Stimulated activated CD4-positive, alpha-beta T cell treated with anti-CD3 and anti-CD28 coated beads, TNF-alpha, amount 100 ng/mL, for 1 hour (primary cell): ENCODE measurements around the gene CMTM7.
"Not testable (repeated sequence)": the region's sequence is repeated elsewhere in the genome, so short reads cannot be mapped to it uniquely, and the experiment has no call there.

ENCODE experiments used
- DNase-seq, 3 donors: peaks; one replicate each; pipeline ENCODE4 v3.0.0-alpha.2; 2020; ENCODE audit warnings: low read depth in 3 of 3, low spot score in 1 of 3

CMTM7 gene

DNA sequence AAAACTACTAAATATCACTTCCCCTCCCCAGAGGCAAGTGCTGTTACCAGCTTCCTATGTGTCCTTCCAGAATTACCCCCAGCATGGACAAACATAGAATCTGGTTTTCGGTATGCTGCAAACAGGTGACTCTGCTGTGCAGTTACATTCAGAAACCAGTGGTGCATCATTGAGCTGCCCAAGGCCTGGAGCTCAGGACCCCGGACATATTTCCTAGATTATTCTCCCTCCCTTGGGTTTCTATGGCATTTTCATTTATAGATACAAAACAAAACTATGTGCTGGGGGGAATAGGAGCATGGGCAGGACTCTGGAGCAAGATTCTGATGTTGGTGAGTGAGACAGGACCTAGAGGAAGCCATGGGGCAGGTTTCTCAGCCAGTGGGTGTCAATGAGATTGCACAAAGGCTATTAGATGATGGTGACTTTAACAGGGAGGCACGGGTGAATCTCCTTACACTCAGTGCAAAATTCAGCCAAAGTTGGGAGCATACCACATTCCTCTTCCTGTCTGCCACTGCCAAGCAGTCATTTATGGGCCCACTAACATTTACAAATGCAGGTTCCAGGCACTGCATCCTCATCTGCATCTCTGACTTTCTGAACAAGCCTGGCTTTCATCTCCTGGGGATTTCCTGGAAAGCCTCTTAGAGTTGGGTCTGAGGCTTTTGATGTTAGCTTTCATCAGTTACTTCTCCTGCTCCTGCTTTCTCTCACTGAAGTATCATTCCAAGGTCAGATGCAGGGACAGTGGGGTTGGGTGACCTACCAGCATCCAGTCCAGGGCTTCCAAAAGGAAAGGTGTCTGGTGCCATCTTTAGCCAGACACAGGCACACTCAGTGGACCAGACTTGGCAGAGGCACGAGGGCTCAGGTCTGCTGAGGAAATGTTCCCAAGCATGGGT lies 44.5 kb downstream of the CMTM7 start:
- no peak for DNase-seq

DNA sequence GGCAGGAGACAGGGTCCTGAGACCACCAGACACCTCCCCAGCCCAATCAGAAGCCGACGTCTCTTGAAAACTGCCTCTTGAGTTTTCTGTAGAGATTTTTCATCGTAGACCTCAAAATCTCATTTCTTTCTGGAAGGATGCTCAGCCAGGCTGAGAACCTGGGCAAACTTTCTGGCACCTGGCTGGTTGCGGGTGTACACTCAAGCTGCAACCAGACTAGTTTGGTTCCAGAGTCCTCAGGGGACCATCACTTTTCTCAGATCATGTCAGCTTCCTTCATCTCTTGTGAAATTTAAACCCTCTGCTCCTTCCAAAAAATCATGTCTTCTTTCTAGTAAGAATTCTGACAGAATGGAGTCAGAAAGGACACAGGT lies 45.1 kb downstream of the CMTM7 start:
- DNase-seq: no peak

DNA sequence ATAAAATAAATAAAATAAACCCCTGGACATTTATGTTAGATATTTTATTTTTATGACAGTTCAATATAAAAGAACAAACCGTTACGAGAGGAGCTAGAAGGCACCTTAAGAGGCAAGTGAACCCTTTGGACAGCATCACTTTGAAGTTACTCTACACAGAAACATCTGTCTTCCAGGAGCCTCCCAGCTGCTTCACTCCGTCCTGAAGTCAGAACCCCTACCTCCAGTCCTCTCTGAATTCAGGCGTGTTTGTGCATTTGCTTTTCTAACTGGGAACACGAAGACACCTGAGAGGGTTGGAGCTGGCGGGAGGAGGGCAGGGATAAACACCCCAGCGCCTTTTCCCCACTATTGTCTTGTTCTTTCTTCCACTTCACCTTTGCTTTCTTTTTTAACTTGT lies 46.2 kb downstream of the CMTM7 start:
- DNase-seq: no peak

GRCh38 chr3:32438596-32439344 lies 47.1 kb downstream of the CMTM7 start:
- no peak for DNase-seq

- not testable (repeated sequence) for DNase-seq
These were observed 47.8 kb downstream of the CMTM7 start for GRCh38 chr3:32439421-32439820.

DNA sequence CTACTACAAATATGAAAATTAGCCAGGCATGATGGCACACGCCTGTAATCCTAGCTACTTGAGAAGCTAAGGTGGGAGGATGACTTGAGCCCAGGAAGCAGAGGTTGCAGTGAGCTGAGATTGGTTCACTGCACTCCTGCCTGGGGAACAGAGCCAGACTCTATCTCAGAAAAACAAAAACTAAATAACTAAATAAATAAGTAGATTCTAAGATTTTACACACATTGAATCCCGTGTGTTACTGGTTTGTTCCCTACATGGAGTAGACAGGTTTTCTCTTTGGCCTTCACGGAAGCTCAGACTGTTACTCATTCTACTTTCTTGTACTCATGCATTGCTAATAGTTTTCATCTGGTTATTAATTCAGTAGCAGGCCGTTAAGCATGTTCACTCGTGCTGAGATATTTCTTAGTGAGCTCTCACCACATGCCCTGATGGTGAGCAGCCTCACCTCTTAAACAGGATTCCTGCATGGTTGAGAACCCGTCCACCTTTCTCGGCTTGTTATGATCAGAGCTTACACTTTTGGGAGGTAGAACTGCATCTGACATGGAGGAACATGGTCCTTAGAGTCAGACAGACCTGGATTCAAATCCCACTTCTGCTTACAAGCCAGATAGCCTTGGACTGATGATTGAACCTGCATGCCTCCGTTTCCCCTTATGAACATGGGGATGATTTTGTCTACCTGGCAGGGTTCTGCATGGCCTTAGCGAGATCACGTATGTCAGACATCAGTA lies 49.1 kb downstream of the CMTM7 start:
- no peak for DNase-seq

GRCh38 chr3:32442766-32443165 lies 51.1 kb downstream of the CMTM7 start:
- no peak for DNase-seq

DNA sequence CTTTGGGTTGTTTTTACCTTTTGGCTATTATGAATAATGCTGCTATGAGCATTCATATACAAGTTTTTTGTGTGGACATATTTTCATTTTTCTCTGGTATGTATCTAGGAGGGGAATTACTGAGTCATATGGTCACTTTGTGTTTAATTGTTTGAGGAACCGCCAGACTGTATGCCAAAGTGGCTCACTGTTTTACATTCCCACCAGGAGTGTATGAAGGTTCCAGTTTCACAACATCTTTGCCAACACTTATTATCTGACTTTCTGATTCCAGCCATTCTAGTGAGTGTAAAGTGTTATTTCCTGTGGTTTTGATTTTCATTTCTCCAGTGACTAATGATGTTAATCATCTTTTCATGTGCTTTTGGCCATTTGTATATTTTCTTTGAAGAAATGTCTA lies 51.8 kb downstream of the CMTM7 start:
- DNase-seq: no peak

- DNase-seq: no peak
These were observed 56.3 kb downstream of the CMTM7 start for GRCh38 chr3:32447865-32448400.

- no peak for DNase-seq
These were observed 57.2 kb downstream of the CMTM7 start for GRCh38 chr3:32448686-32449474.

GRCh38 chr3:32449691-32450090 lies 58.0 kb downstream of the CMTM7 start:
- no peak for DNase-seq

- no peak for DNase-seq
These were observed 58.8 kb downstream of the CMTM7 start for GRCh38 chr3:32450426-32450825.

- DNase-seq: no peak
These were observed 59.5 kb downstream of the CMTM7 start for GRCh38 chr3:32450992-32451659.

DNA sequence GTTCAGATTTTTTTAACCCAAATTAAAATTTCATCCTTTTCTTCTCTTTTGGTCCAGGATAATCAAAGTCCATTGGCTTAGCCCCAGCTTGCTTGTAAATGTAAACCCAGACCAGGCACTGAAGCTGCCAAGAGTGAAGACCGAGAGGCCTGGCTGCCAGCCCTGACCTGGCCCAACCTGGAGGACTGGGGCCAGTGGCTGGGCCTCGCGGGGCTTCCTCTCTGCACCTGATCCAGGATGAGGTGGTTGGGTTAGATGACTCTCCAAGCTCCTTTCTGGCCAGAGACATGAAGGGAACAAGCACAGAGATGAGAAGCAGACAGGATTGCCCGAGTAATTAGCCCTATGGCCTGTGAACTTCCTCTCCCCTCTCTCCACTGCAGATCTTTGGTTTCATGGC lies 60.4 kb downstream of the CMTM7 start:
- no peak for DNase-seq

GRCh38 chr3:32453346-32453745 lies 61.7 kb downstream of the CMTM7 start:
- DNase-seq: no peak

- DNase-seq: no peak
These were observed 62.5 kb downstream of the CMTM7 start for GRCh38 chr3:32454111-32454510.

DNA sequence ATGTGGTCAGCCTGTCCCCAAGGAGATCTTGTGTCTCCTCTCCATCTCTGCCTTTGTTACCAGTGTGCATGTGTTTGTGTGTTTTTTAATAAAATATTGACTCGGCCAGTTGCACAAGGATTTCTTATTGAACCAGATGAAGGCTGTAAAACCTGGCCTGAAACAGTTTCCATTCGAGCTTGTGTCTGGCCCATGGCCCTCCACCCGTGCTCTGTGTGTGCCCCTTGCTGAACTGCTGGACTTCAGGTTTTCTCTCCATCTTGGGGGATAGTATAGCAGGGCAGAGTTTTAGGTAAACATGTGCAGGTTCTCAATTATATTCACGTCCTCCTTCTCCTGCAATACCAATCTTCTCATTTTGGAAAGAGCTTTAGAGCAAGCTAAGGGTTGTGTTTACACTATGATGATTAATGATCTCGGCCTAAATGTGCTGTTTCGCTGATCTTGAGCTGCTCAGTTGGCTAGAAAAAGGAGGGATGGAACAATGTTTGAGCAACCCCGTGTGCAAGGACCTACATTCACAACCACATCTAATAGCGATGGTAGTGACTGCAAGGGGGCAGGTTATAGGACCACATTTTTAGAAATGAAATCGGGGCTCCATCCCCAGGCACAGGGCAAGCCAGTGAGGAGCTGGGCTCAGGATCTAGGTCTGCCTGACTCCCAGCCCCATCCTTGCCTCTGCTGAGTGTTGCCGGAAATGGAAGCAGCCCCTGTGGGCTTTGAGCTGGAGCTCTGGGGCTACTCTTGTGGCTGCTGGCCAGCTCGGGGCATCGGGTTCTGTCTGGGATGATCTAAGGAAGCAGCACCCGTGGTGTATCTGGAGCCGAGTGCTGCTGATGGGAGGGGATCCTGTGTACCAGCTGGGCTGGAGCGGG lies 63.3 kb downstream of the CMTM7 start:
- DNase-seq: no peak

DNA sequence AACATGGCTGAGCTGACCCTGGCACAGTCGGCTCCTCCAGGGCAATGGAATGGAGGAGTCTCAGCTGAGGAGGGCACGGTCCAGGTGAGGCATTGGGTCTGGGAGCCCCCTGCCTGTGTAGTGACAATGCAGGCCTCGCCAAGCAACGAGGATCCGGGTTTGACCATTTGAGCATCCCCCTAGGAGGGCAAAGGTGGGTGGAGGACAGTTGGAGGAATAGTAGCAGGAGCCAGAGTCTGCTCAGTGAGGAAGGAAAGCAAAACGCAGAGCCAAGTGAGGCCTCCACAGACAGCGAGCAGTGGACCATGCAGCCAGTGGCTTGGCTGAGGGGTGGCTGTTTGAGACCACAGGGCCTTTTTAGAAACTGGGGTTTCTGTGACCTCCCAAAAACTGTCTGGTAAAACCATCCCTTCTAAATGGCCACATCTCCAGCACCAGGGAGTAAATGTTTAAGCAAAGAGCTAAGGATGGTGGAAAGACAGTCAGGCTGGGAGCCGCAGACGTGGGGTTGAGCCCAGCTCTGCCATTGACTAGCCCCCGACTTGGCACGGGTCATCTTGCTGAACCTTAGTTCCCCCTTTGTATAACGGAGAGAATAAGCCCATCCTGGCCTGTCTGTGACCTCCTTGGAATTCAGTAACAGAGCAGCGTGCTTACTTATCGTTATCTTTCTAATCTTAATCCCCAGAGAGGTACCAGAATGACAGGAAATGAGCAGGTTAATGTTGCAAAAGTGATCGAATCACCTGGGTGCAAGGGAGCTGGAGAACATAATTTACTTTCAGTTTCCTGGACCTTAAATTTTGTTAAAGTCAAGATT lies 64.2 kb downstream of the CMTM7 start:
- DNase-seq: no peak
